Measurements from ENCODE around the gene CEMIP2.

GRCh38 chr9:71685394-71685793 is 82.9 kb downstream of the CEMIP2 start:
- no peak for TF ChIP-seq CTCF (IDR thresholded peaks at IDR 0.05)
- TF ChIP-seq POLR2A (IDR thresholded peaks at IDR 0.05), result no peak
- TF ChIP-seq POLR2AphosphoS5 (IDR thresholded peaks at IDR 0.05), result no peak

All from prostate gland (tissue), 2 donors.